Mononuclear cell (primary cell): ENCODE data around the gene PRDM16. TPM values are rescaled to one million over a fixed set of nuclear protein-coding genes. Genes with fewer than 3 reads are reported as not detected.

Experiments used
- H3K27me3 ChIP-seq: 2 replicates; pipeline ENCODE4 v1.6.0; 2011; ENCODE audit warnings: low read length, control low read depth; ENCODE audit not compliant: insufficient read depth
- H3K4me1 ChIP-seq: 2 replicates; pipeline ENCODE4 v1.5.1; 2011; ENCODE audit warnings: mild to moderate bottlenecking, low read length, control low read depth; ENCODE audit not compliant: insufficient read depth
- H3K4me3 ChIP-seq: 2 replicates; pipeline ENCODE4 v1.5.1; 2011; ENCODE audit warnings: mild to moderate bottlenecking, low read length, moderate library complexity
- H3K9me3 ChIP-seq: 2 replicates; pipeline ENCODE4 v1.5.1; 2011; ENCODE audit warnings: low read depth, mild to moderate bottlenecking, control low read depth, low read length
- total RNA-seq: library from RNA; depleted of rRNA; stranded (reverse); fragments of >200 nt; gene quantifications from one replicate; pipeline ENCODE4 v1.2.3, GENCODE V29; 2012

PRDM16 gene
- total RNA-seq, 1 donor = not detected

DNA sequence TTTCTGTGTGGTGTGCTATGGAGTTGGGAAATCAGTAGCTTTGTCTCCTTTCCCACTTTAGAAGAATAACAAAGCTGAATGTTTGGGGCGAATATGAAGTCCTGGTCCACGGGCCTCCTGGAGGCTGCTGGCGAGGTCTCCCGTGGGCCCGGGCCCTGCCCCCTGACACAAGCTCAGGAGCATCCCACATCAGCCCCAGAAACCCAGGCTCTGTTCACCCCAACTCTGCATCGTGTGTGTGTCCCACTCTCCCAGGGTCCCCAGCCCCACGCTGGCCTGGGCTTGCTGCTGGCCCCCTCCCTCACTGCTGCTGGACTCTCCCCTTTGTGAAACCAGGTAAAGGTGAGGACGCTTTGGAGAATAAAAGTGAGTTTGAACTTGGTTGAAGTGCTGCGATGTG is 8.1 kb downstream of the PRDM16 start:
- peaks cover 8% of the 10 kb centered on the region for H3K27me3 ChIP-seq
- H3K4me3 ChIP-seq = no peak overlapping the region
- no peaks in the 10 kb centered on the region for H3K4me1 ChIP-seq
- H3K9me3 ChIP-seq = no peaks in the 10 kb centered on the region

- no peaks in the 10 kb centered on the region for H3K9me3 ChIP-seq
- no peak overlapping the region for H3K4me3 ChIP-seq
- H3K27me3 ChIP-seq = peaks cover 3% of the 10 kb centered on the region
- H3K4me1 ChIP-seq = no peaks in the 10 kb centered on the region
Measured at GRCh38 chr1:3077561-3077960, 8.6 kb downstream of the PRDM16 start.

DNA sequence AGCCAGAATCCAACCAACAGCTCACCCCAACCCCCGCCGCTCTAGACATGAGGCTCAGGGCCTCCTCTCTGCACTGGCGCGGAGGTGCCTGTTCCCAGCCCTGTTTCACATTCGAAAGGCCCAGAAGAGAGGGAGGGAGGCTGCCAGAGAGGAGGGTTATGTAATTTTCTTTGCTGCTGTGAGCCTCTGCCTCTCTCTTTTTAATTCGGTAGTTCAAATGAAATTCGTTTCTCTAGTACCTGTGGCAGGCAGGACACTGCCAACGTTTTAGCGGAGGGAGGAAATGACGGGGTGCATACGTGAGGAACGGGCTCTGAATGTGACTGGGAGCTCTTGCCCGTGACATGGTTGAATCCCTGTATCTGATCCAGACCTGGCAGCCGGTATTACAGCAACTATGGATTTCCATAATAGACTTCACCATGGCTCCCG is 9.4 kb downstream of the PRDM16 start:
- Histone ChIP-seq H3K4me3 (no peak overlapping the region), H3K4me1 (no peaks in the 10 kb centered on the region), H3K9me3 (no peaks in the 10 kb centered on the region), H3K27me3 (no peaks in the 10 kb centered on the region)

DNA sequence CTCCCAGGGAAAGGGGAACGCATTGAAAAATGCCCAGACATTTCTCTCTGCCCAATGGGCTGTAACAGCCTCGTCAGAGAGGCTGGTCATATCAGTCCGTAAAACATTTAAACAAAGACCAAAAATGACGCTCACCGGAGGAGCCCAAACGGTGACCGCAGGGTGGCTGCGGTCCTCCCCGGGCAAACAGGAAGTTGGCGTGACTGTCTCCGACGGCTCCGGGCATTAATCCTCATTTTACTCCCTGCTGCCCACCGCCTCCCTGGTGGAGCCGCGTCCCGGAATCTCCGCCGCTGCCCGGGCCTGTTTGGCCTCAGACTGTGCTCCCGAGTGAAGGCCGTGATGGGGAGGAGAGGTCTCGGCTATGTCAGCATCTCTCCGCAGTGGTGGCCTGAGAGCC is 9.9 kb downstream of the PRDM16 start:
- Histone ChIP-seq H3K4me3 (no peak overlapping the region), H3K9me3 (no peaks in the 10 kb centered on the region), H3K27me3 (no peaks in the 10 kb centered on the region), H3K4me1 (no peaks in the 10 kb centered on the region)

DNA sequence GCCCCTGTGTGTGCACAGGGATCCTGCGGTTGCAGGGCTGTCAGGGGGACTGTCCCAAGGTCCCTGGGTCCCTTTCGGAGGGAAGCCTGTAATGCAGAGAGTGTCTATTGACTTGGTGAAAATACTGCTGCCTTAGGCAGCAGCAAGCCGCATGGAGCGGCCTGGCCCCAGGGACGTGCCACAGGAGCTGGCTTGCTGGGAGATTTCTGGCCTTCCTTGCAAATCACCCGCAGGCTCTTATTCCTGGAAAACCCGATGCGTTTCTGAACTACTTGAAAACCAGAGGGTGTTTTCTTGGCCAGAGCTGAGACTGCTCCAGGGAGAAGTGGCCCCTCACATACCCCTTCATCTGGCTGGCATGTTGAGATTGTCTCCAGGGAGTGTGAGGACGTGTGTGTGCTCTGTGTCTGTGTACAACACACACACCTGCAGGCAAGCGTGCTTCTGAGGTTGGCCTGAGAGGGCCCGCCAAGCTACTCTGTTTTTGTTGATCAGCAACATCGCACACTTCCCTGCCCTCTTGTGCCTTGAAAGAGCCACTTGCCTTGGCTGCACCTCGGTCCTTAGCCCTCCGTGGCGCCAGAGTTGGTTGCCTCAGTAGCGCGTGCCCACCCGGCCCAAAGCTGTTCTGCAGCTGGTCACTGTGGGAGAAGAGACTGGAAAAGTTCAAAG is 10.5 kb downstream of the PRDM16 start:
- no peaks in the 10 kb centered on the region for H3K27me3 ChIP-seq
- no peak overlapping the region for H3K4me3 ChIP-seq
- H3K9me3 ChIP-seq = no peaks in the 10 kb centered on the region
- no peaks in the 10 kb centered on the region for H3K4me1 ChIP-seq

DNA sequence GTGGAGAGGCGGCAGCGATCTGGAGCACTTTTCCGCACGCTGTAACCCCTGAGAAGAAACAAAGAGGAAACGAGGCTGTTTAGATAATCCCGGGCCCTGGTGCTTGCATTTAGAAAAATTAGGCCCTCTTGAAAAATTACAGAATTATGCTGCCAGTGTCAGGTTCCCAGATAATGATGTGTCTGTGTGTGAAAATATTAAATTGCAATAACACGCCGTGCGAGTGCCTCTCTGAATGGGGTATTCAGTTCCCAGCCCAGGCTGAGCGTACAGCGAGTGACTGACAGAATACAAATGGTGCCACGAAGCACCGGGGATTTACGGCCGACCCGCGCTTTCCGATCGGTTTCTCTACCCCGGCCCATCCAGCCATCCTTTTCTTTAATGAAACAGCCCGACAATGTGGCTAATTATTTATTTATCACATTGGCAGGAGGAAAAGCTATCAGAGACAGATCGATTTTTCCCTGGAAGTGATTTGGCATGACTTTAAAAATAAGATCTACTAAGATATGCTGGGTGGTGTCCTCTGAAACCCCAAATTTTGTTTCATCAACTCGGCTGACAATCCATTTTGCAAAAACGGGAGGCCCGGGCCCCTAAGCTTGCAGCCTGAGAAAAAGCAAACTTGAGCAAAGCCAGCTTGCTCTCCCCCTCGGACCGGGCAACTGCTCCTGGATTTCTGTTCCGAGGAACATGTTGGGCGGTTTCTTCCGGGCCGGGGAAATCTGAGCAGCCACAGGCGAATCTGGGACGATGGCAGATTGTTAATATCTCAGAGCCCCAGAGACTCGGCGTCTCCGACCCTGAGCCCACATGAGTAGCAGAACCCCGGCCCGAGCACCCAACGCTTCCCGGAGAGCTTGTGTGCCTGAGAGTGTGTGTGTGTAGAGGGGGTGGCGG is 11.3 kb downstream of the PRDM16 start:
- H3K27me3 ChIP-seq = no peaks in the 10 kb centered on the region
- H3K4me3 ChIP-seq = no peak overlapping the region
- no peaks in the 10 kb centered on the region for H3K9me3 ChIP-seq
- no peaks in the 10 kb centered on the region for H3K4me1 ChIP-seq

GRCh38 chr1:3081171-3081683 is 12.2 kb downstream of the PRDM16 start:
- Histone ChIP-seq H3K9me3 (no peaks in the 10 kb centered on the region), H3K4me3 (no peak overlapping the region), H3K27me3 (no peaks in the 10 kb centered on the region), H3K4me1 (no peaks in the 10 kb centered on the region)

DNA sequence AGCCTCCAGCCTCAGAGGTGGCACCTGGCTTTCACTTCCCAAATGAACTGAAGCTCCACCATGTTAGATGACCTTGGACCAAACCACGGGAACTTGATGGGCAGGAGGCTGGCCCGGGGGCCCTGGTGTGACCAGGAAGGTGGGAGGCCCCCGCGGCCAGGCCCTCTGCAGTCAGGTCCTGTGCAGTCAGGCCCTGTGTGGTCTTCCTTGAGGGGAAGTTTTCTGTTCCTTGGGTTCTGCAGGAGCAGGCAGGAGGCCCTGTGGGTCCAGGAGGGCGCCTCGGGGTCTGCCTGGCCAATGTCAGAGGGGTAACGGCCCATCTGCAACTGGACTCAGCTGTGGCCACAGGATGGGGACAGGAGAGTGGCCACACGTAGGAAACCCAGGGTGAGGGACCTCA is 13.0 kb downstream of the PRDM16 start:
- H3K9me3 ChIP-seq = no peaks in the 10 kb centered on the region
- no peaks in the 10 kb centered on the region for H3K27me3 ChIP-seq
- H3K4me3 ChIP-seq = no peak overlapping the region
- H3K4me1 ChIP-seq = no peaks in the 10 kb centered on the region

GRCh38 chr1:3082571-3083516 is 13.8 kb downstream of the PRDM16 start:
- Histone ChIP-seq H3K4me3 (no peak overlapping the region), H3K27me3 (no peaks in the 10 kb centered on the region), H3K9me3 (no peaks in the 10 kb centered on the region), H3K4me1 (no peaks in the 10 kb centered on the region)

DNA sequence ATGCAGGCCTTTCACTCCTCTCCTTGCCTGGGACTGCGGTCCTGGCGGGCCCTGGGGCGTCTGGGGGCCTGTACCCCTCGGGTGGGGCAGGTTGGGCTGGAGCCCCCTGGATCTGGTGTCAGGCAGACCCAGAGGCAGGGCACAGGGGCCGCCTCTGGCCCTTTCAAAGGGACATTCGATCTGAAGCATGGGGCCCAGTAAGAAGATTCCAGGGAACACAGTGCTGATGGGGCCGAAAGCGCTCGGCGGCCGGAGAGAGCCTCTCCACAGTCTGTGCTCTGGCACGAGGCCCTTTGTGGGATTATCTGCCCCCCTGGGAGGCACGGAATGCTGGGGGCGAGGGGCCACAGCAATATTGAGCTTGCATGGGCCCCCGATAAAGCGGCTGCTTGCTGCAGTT is 15.2 kb downstream of the PRDM16 start:
- no peak overlapping the region for H3K4me3 ChIP-seq
- no peaks in the 10 kb centered on the region for H3K27me3 ChIP-seq
- no peaks in the 10 kb centered on the region for H3K9me3 ChIP-seq
- H3K4me1 ChIP-seq = no peaks in the 10 kb centered on the region

- no peaks in the 10 kb centered on the region for H3K4me1 ChIP-seq
- no peaks in the 10 kb centered on the region for H3K27me3 ChIP-seq
- no peaks in the 10 kb centered on the region for H3K9me3 ChIP-seq
- no peak overlapping the region for H3K4me3 ChIP-seq
Measured at GRCh38 chr1:3084726-3085125, 15.7 kb downstream of the PRDM16 start.

GRCh38 chr1:3085721-3086120 is 16.7 kb downstream of the PRDM16 start:
- Histone ChIP-seq H3K27me3 (no peaks in the 10 kb centered on the region), H3K4me3 (no peak overlapping the region), H3K4me1 (no peaks in the 10 kb centered on the region), H3K9me3 (no peaks in the 10 kb centered on the region)

- H3K27me3 ChIP-seq = no peaks in the 10 kb centered on the region
- H3K4me1 ChIP-seq = no peaks in the 10 kb centered on the region
- H3K9me3 ChIP-seq = no peaks in the 10 kb centered on the region
- H3K4me3 ChIP-seq = no peak overlapping the region
Measured at GRCh38 chr1:3086272-3086974, 17.4 kb downstream of the PRDM16 start.

- Histone ChIP-seq H3K4me1 (no peaks in the 10 kb centered on the region), H3K27me3 (no peaks in the 10 kb centered on the region), H3K9me3 (no peaks in the 10 kb centered on the region), H3K4me3 (no peak overlapping the region)
Measured at GRCh38 chr1:3087049-3087448, 18.0 kb downstream of the PRDM16 start.
